Measurements from ENCODE around the gene FLT3LG.

DNA sequence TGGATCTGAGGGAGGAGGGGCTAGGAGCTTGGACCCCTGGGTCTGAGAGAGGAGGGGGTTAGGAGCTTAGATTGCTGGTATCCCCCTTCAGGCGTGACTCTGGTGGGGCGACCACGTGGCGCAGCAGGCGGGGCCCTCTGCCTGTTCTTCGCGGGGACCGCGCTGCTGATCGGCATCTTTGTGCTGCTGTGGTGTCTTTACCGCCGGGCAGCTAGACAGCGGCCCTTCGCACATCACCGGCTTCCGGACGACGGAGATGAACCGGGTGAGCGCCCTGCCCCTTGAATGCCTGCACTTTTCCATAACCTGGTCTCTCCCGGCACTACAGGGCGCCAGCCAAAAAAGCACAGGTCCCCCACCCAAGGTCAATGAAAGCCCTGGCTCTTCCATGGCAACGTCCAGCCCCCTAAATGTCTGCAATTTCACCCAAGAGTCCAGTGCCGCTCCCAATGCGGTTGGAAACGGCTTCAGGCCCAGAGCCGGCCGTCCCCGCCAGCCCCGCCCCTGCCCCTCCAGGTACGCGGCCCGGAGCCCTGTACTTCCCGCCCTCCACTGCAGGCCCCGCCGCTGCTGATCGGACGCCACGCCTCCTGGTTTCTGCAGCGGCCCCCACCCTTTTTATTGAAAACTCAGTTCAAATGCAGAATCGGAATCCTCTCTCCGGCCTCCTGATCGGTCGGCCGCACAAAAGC, 46.0 kb upstream of the FLT3LG start:
- TF ChIP-seq, protein P1, sequence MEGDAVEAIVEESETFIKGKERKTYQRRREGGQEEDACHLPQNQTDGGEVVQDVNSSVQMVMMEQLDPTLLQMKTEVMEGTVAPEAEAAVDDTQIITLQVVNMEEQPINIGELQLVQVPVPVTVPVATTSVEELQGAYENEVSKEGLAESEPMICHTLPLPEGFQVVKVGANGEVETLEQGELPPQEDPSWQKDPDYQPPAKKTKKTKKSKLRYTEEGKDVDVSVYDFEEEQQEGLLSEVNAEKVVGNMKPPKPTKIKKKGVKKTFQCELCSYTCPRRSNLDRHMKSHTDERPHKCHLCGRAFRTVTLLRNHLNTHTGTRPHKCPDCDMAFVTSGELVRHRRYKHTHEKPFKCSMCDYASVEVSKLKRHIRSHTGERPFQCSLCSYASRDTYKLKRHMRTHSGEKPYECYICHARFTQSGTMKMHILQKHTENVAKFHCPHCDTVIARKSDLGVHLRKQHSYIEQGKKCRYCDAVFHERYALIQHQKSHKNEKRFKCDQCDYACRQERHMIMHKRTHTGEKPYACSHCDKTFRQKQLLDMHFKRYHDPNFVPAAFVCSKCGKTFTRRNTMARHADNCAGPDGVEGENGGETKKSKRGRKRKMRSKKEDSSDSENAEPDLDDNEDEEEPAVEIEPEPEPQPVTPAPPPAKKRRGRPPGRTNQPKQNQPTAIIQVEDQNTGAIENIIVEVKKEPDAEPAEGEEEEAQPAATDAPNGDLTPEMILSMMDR (conservative IDR thresholded peaks at IDR 0.05; ENCODE audit: low read depth, low read length) = no peak
- TF ChIP-seq EZH2 (IDR thresholded peaks at IDR 0.05; ENCODE audit: borderline replicate concordance, low read depth, low read length, poor library complexity, severe bottlenecking) = no peak
